Vagina (tissue), 2 donors: ENCODE data around the gene ZSWIM1. TPM values are rescaled to one million over a fixed set of nuclear protein-coding genes. Genes with fewer than 3 reads are reported as not detected.

Source experiments
- DNase-seq, 2 donors: peaks; one replicate each; pipeline ENCODE4 v3.0.0-alpha.2; 2017; ENCODE audit errors: extremely low spot score in 2 of 2
- H3K27ac ChIP-seq: fragments of 200-600 bp; sonication (generic); one replicate; pipeline ENCODE4 v1.5.1; 2019
- H3K27me3 ChIP-seq: fragments of 200-600 bp; sonication (generic); one replicate; pipeline ENCODE4 v1.5.1; 2019
- H3K36me3 ChIP-seq, 2 donors: fragments of 200-600 bp; sonication (generic); one replicate each; pipeline ENCODE4 v1.5.1; 2017 to 2019
- H3K4me1 ChIP-seq: fragments of 200-600 bp; sonication (generic); one replicate; pipeline ENCODE4 v1.5.1; 2019
- H3K4me3 ChIP-seq, 2 donors: fragments of 200-600 bp; sonication (generic); 1 replicate in 1 of 2; 2 replicates in 1 of 2; pipeline ENCODE4 v1.5.1; 2016 to 2019
- H3K9me3 ChIP-seq: fragments of 200-600 bp; sonication (generic); one replicate; pipeline ENCODE4 v1.5.1; 2019
- CTCF ChIP-seq, 3 experiments: fragments of 450-650 bp in 2 of 3; fragments of 200-600 bp in 1 of 3; sonication (generic) in 1 of 3; IDR thresholded peaks; one replicate each; pipeline ENCODE4 v1.5.1; 2017 to 2019; ENCODE audit warnings: antibody characterized with exemption in 3 of 3, mild to moderate bottlenecking in 2 of 3, moderate library complexity in 2 of 3
- POLR2A ChIP-seq, 2 donors: fragments of 450-650 bp; IDR thresholded peaks; one replicate each; pipeline ENCODE4 v1.6.1; 2017; ENCODE audit warnings: antibody characterized with exemption in 2 of 2, mild to moderate bottlenecking in 2 of 2, moderate library complexity in 2 of 2
- POLR2AphosphoS5 ChIP-seq, 2 donors: sonication (generic); formaldehyde crosslinking; IDR thresholded peaks; one replicate each; pipeline ENCODE4 v1.9.0; 2017; ENCODE audit warnings: antibody characterized with exemption in 2 of 2, mild to moderate bottlenecking in 2 of 2, low read depth in 1 of 2; ENCODE audit not compliant: insufficient read depth in 1 of 2
- intact Hi-C: fragments of 100-400 bp; cut with DNase I; formaldehyde crosslinking; loops from one replicate; pipeline ENCODE4 v1.15.1; 2023
- total RNA-seq: library from RNA; depleted of rRNA; stranded (reverse); fragments of >200 nt; gene quantifications from one replicate; pipeline ENCODE4 v1.2.3, GENCODE V29; 2016

ZSWIM1 gene
- total RNA-seq, 1 donor from 2014 or later: 4.2 TPM

GRCh38 chr20:45919542-45920399, 38.7 kb downstream of the ZSWIM1 start:
- DNase-seq: no peak

GRCh38 chr20:45920462-45921336, 39.7 kb downstream of the ZSWIM1 start:
- H3K27me3 ChIP-seq: no peaks in the 10 kb centered on the region
- no peak for TF ChIP-seq CTCF (IDR thresholded peaks at IDR 0.05)
- TF ChIP-seq POLR2A (IDR thresholded peaks at IDR 0.05): no peak
- no peak for TF ChIP-seq POLR2AphosphoS5 (IDR thresholded peaks at IDR 0.05; ENCODE audit: insufficient read depth in 1 of 2, low read depth in 1 of 2)
- H3K36me3 ChIP-seq: no peaks in the 10 kb centered on the region
- intact Hi-C loops: no loop called here
- H3K9me3 ChIP-seq: no peaks in the 10 kb centered on the region
- H3K27ac ChIP-seq: peak overlapping the region; percentile 85
- no peak for DNase-seq
- H3K4me1 ChIP-seq: peaks cover 48% of the 10 kb centered on the region
- H3K4me3 ChIP-seq: no peak overlapping the region

More at GRCh38 chr20:45919542-45920399, 38.7 kb downstream of the ZSWIM1 start:
- no peaks in the 10 kb centered on the region for H3K27me3 ChIP-seq
- intact Hi-C loops: no loop called here
- H3K36me3 ChIP-seq: no peaks in the 10 kb centered on the region
- peaks cover 47% of the 10 kb centered on the region for H3K4me1 ChIP-seq
- H3K9me3 ChIP-seq: no peaks in the 10 kb centered on the region
- peak overlapping the region in 1 of 2 donors; percentile 10 for H3K4me3 ChIP-seq
- TF ChIP-seq POLR2A (IDR thresholded peaks at IDR 0.05): no peak
- no peak for TF ChIP-seq POLR2AphosphoS5 (IDR thresholded peaks at IDR 0.05; ENCODE audit: insufficient read depth in 1 of 2, low read depth in 1 of 2)
- no peak for TF ChIP-seq CTCF (IDR thresholded peaks at IDR 0.05)
- peak overlapping the region; percentile 85 for H3K27ac ChIP-seq

- intact Hi-C loops: no loop called here
- DNase-seq: no peak
- Histone ChIP-seq H3K4me3 (no peak overlapping the region), H3K27ac (no peak overlapping the region), H3K4me1 (peaks cover 48% of the 10 kb centered on the region), H3K36me3 (no peaks in the 10 kb centered on the region), H3K27me3 (no peaks in the 10 kb centered on the region), H3K9me3 (no peaks in the 10 kb centered on the region)
- no peak for TF ChIP-seq POLR2AphosphoS5 (IDR thresholded peaks at IDR 0.05; ENCODE audit: insufficient read depth in 1 of 2, low read depth in 1 of 2)
- no peak for TF ChIP-seq CTCF (IDR thresholded peaks at IDR 0.05)
- TF ChIP-seq POLR2A (IDR thresholded peaks at IDR 0.05): no peak
These were observed 40.5 kb downstream of the ZSWIM1 start for GRCh38 chr20:45921337-45922189.

GRCh38 chr20:45924391-45925261, 43.6 kb downstream of the ZSWIM1 start:
- Histone ChIP-seq H3K36me3 (no peaks in the 10 kb centered on the region), H3K4me3 (peak overlapping the region; percentile 2 to 22), H3K4me1 (peaks cover 29% of the 10 kb centered on the region), H3K9me3 (no peaks in the 10 kb centered on the region), H3K27ac (peak overlapping the region; percentile 83), H3K27me3 (no peaks in the 10 kb centered on the region)
- no peak for TF ChIP-seq CTCF (IDR thresholded peaks at IDR 0.05)
- peak in 1 of 2 donors; percentile 50 for TF ChIP-seq POLR2AphosphoS5 (IDR thresholded peaks at IDR 0.05; ENCODE audit: insufficient read depth in 1 of 2, low read depth in 1 of 2)
- DNase-seq: no peak
- intact Hi-C loops: no loop called here
